Measurements from ENCODE around the gene ALOX12B. TPM values are rescaled to one million over a fixed set of nuclear protein-coding genes. Genes with fewer than 3 reads are reported as not detected.

Gene ALOX12B
- polyA plus RNA-seq, 1 of the 3 experiments (the other 2 are of a cell fraction) = 0.20 TPM

GRCh38 chr17:8133399-8133798 lies 45.9 kb upstream of the ALOX12B start:
- ChIA-PET CTCF (interaction anchor here (0.8 to 9.5 kb wide), 4 partner anchors 14 to 60 kb away, joined by 3 to 98 read pairs (median 8); partner anchors contain the start of gene VAMP2), POLR2A (no interaction called here)
- no peak overlapping the region for H3K4me3 ChIP-seq (ENCODE audit: low read depth in 2 of 2, low read length in 1 of 2)
- H3K27ac ChIP-seq (ENCODE audit: low read depth in 2 of 2, low read length in 1 of 2) = no peak overlapping the region
- H3K27me3 ChIP-seq (ENCODE audit: insufficient read depth) = no peaks in the 10 kb centered on the region; the same call in 1 of the 2 replicates
- H2AFZ ChIP-seq (ENCODE audit: low read depth) = no peak overlapping the region
- H3K9me3 ChIP-seq = no peaks in the 10 kb centered on the region
- H3K9ac ChIP-seq = no peak overlapping the region
- TF ChIP-seq RCOR1 (IDR thresholded peaks at IDR 0.05; ENCODE audit: low read length) (no peak), SMC3 (IDR thresholded peaks at IDR 0.05; ENCODE audit: low read depth, low read length) (no peak)
- TF ChIP-seq, protein P1, sequence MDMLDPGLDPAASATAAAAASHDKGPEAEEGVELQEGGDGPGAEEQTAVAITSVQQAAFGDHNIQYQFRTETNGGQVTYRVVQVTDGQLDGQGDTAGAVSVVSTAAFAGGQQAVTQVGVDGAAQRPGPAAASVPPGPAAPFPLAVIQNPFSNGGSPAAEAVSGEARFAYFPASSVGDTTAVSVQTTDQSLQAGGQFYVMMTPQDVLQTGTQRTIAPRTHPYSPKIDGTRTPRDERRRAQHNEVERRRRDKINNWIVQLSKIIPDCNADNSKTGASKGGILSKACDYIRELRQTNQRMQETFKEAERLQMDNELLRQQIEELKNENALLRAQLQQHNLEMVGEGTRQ (IDR thresholded peaks at IDR 0.05; ENCODE audit: borderline replicate concordance, low read depth, low read length) = no peak
- H3K4me1 ChIP-seq (ENCODE audit: control insufficient read depth in 1 of 2, insufficient read depth in 2 of 2, low read depth in 1 of 2, low read length in 1 of 2) = peaks cover 0 to 5% of the 10 kb centered on the region in 2 experiments; a peak in 1 of 4 replicates
- H3K4me2 ChIP-seq = no peak overlapping the region
- H3K9me2 ChIP-seq = no peaks in the 10 kb centered on the region
- no peak for DNase-seq
- no peaks in the 10 kb centered on the region for H4K20me1 ChIP-seq (ENCODE audit: insufficient read depth)
- peaks cover 22% of the 10 kb centered on the region for H3F3A ChIP-seq (replicated peaks; ENCODE audit: insufficient read depth)
- 92% methylated on average over 11 of the region's 12 CpGs for WGBS (ENCODE audit: low lambda C conversion rate)
- no peaks in the 10 kb centered on the region for H3K79me2 ChIP-seq (ENCODE audit: insufficient read depth)
- no peaks in the 10 kb centered on the region for H3K36me3 ChIP-seq (replicated peaks in 1 of 2; ENCODE audit: control insufficient read depth in 1 of 2, insufficient read depth in 2 of 2, low read length in 1 of 2)

- 25% methylated on average over 3 of the region's 3 CpGs for WGBS (ENCODE audit: low lambda C conversion rate)
- DNase-seq = no peak
- H3K79me2 ChIP-seq (ENCODE audit: insufficient read depth) = no peaks in the 10 kb centered on the region
- no peak overlapping the region for H3K27ac ChIP-seq (ENCODE audit: low read depth in 2 of 2, low read length in 1 of 2)
- H4K20me1 ChIP-seq (ENCODE audit: insufficient read depth) = no peaks in the 10 kb centered on the region; the same call in 1 of the 2 replicates
- ChIA-PET CTCF (interaction anchor here (0.6 to 3.9 kb wide), 6 partner anchors 12 to 185 kb away, joined by 3 to 20 read pairs (median 4); partner anchors contain the start of gene ALOXE3), POLR2A (no interaction called here)
- H3F3A ChIP-seq (replicated peaks; ENCODE audit: insufficient read depth) = peaks cover 26% of the 10 kb centered on the region
- H3K27me3 ChIP-seq (ENCODE audit: insufficient read depth) = no peaks in the 10 kb centered on the region; the same call in 1 of the 2 replicates
- H3K36me3 ChIP-seq (replicated peaks in 1 of 2; ENCODE audit: control insufficient read depth in 1 of 2, insufficient read depth in 2 of 2, low read length in 1 of 2) = no peaks in the 10 kb centered on the region
- H3K9me2 ChIP-seq = no peaks in the 10 kb centered on the region
- H2AFZ ChIP-seq (ENCODE audit: low read depth) = no peak overlapping the region
- H3K9me3 ChIP-seq = no peaks in the 10 kb centered on the region
- no peak for TF ChIP-seq RXRA (IDR thresholded peaks at IDR 0.05; ENCODE audit: borderline replicate concordance, low read depth)
- TF ChIP-seq EP300 (IDR thresholded peaks at IDR 0.05; ENCODE audit: borderline replicate concordance in 1 of 2, low read depth in 1 of 2, low read length in 1 of 2) = no peak
- no peak for TF ChIP-seq NRF1 (IDR thresholded peaks at IDR 0.05; ENCODE audit: low read depth, low read length)
- no peak for TF ChIP-seq FOXJ3 (CRISPR knock-in tag; IDR thresholded peaks at IDR 0.05)
- TF ChIP-seq YY1 (IDR thresholded peaks at IDR 0.05; ENCODE audit: low read depth) = no peak
- H3K4me1 ChIP-seq (ENCODE audit: control insufficient read depth in 1 of 2, insufficient read depth in 2 of 2, low read depth in 1 of 2, low read length in 1 of 2) = peaks cover 0 to 2% of the 10 kb centered on the region in 2 experiments; a peak in 1 of 4 replicates
- H3K4me3 ChIP-seq (ENCODE audit: low read depth in 2 of 2, low read length in 1 of 2) = no peak overlapping the region
- H3K4me2 ChIP-seq = no peak overlapping the region
- no peak overlapping the region for H3K9ac ChIP-seq
Measured at GRCh38 chr17:8131844-8132441, 44.4 kb upstream of the ALOX12B start.

DNA sequence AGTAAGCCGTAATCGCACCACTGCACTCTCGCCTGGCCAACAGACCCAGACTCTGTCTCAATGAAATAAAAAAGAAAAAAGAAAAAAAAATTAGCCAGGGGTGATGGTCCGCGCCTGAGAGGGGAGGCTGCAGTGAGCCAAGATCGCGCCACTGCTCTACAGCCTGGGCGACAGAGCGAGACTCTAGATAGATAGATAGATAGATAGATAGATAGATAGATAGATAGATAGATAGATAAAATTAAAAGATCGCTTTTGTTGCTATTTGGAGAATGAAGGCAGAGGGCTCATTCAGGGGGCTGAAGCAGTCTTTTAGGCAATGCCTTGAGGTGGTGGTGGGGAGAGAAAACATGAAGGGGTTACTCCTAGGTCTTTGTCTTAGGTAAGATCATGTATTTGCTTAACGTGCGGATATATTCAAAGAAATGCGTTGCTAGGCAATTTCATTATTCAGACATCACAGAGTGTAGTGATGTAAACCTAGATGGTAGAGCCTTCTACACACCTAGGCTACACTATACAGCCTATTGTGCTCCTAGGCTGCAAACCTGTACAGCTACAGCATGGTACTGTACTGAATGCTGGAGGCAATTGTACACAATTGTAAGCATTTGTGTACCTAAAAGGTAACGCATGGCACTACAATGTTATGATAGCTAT lies 40.7 kb upstream of the ALOX12B start:
- no peaks in the 10 kb centered on the region for H3K9me3 ChIP-seq
- 17% methylated on average over 14 of the region's 14 CpGs for WGBS (ENCODE audit: low lambda C conversion rate)
- ChIA-PET CTCF (interaction anchor here (1.7 to 4.9 kb wide), 6 partner anchors 9 to 54 kb away, joined by 4 to 50 read pairs (median 8); no protein-coding TSS in a partner anchor), POLR2A (no interaction called here)
- H2AFZ ChIP-seq (ENCODE audit: low read depth) = no peak overlapping the region; the same call in 1 of the 2 replicates
- no peak overlapping the region for H3K27ac ChIP-seq (ENCODE audit: low read depth in 2 of 2, low read length in 1 of 2)
- no peak for DNase-seq
- H4K20me1 ChIP-seq (ENCODE audit: insufficient read depth) = no peaks in the 10 kb centered on the region; the same call in 1 of the 2 replicates
- peak overlapping the region; percentile 10 to 60; a peak in 3 of 4 replicates for H3K4me3 ChIP-seq (ENCODE audit: low read depth in 2 of 2, low read length in 1 of 2)
- H3K27me3 ChIP-seq (ENCODE audit: insufficient read depth) = no peaks in the 10 kb centered on the region; the same call in 1 of the 2 replicates
- H3K4me2 ChIP-seq = peak overlapping the region; percentile 79
- peaks cover 0 to 22% of the 10 kb centered on the region in 2 experiments; a peak in 1 of 4 replicates for H3K4me1 ChIP-seq (ENCODE audit: control insufficient read depth in 1 of 2, insufficient read depth in 2 of 2, low read depth in 1 of 2, low read length in 1 of 2)
- no peaks in the 10 kb centered on the region for H3K79me2 ChIP-seq (ENCODE audit: insufficient read depth)
- no peaks in the 10 kb centered on the region for H3K36me3 ChIP-seq (replicated peaks in 1 of 2; ENCODE audit: control insufficient read depth in 1 of 2, insufficient read depth in 2 of 2, low read length in 1 of 2)
- H3K9me2 ChIP-seq = no peaks in the 10 kb centered on the region
- H3F3A ChIP-seq (replicated peaks; ENCODE audit: insufficient read depth) = peaks cover 33% of the 10 kb centered on the region
- no peak overlapping the region for H3K9ac ChIP-seq
- TF ChIP-seq TAF1 (IDR thresholded peaks at IDR 0.05; ENCODE audit: borderline replicate concordance, low read depth, low read length) (no peak), NRF1 (IDR thresholded peaks at IDR 0.05; ENCODE audit: low read depth, low read length) (no peak), EP300 (IDR thresholded peaks at IDR 0.05; ENCODE audit: borderline replicate concordance in 1 of 2, low read depth in 1 of 2, low read length in 1 of 2) (no peak), FOSL2 (IDR thresholded peaks at IDR 0.05; ENCODE audit: borderline replicate concordance, low read depth) (no peak), GABPA (IDR thresholded peaks at IDR 0.05; ENCODE audit: low read depth) (no peak), RAD21 (IDR thresholded peaks at IDR 0.05; ENCODE audit: low read length) (no peak), YY1 (IDR thresholded peaks at IDR 0.05; ENCODE audit: low read depth) (no peak), JUND (IDR thresholded peaks at IDR 0.05) (no peak)
- TF ChIP-seq, protein P2, sequence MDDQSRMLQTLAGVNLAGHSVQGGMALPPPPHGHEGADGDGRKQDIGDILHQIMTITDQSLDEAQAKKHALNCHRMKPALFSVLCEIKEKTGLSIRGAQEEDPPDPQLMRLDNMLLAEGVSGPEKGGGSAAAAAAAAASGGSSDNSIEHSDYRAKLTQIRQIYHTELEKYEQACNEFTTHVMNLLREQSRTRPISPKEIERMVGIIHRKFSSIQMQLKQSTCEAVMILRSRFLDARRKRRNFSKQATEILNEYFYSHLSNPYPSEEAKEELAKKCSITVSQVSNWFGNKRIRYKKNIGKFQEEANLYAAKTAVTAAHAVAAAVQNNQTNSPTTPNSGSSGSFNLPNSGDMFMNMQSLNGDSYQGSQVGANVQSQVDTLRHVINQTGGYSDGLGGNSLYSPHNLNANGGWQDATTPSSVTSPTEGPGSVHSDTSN (IDR thresholded peaks at IDR 0.05) = no peak
- TF ChIP-seq, protein P3, sequence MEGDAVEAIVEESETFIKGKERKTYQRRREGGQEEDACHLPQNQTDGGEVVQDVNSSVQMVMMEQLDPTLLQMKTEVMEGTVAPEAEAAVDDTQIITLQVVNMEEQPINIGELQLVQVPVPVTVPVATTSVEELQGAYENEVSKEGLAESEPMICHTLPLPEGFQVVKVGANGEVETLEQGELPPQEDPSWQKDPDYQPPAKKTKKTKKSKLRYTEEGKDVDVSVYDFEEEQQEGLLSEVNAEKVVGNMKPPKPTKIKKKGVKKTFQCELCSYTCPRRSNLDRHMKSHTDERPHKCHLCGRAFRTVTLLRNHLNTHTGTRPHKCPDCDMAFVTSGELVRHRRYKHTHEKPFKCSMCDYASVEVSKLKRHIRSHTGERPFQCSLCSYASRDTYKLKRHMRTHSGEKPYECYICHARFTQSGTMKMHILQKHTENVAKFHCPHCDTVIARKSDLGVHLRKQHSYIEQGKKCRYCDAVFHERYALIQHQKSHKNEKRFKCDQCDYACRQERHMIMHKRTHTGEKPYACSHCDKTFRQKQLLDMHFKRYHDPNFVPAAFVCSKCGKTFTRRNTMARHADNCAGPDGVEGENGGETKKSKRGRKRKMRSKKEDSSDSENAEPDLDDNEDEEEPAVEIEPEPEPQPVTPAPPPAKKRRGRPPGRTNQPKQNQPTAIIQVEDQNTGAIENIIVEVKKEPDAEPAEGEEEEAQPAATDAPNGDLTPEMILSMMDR (IDR thresholded peaks at IDR 0.05) = no peak
